Suprapubic skin (tissue), 3 donors: ENCODE results near the gene BLTP3A.

Experiments used
- EP300 ChIP-seq: sonication (generic); formaldehyde crosslinking; IDR thresholded peaks from one replicate; pipeline ENCODE4 v1.6.1; 2017; ENCODE audit warnings: antibody characterized with exemption
- POLR2A ChIP-seq, 2 donors: fragments of 450-650 bp; IDR thresholded peaks; one replicate each; pipeline ENCODE4 v1.6.1; 2017; ENCODE audit warnings: antibody characterized with exemption in 2 of 2, mild to moderate bottlenecking in 2 of 2, moderate library complexity in 2 of 2
- TF ChIP-seq, protein P1 (sequence below), 2 donors: fragments of 200-600 bp in 1 of 2; fragments of 450-650 bp in 1 of 2; sonication (generic) in 1 of 2; IDR thresholded peaks; one replicate each; pipeline ENCODE4 v1.5.1; 2016 to 2019; ENCODE audit warnings: antibody characterized with exemption in 2 of 2, mild to moderate bottlenecking in 1 of 2, moderate library complexity in 1 of 2

DNA sequence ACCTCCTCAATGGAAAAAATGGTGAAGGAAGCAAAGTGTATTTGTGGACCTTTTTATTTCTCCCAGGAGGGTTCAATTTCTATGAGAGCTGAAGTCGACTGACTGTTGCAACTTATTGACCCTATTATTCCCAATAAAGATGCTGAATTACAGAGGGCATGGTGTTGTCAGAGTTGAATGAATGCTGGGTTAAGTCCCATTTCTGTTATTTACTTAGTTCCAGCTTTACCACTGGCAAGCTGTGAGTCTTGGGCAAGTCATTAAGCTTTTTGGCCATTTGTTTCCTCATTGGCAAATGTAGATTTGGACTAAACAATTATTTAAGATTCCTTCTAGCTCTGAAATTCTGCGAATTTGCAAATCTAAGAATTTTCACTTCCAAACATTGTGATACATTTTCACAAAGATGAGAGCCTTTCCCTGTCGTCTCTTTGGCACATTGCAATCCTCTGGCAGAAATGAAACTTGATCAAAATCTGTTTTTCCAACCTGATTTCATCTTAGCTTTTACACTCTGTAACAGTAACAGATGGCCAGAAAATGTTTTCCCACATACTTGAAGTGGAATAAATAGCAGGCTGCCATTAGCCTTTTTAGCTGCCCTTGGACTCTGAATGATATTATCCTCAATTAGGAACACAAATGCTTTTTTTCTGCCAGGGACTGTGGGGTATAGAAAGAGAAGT lies 21.3 kb downstream of the BLTP3A start:
- TF ChIP-seq, protein P1, sequence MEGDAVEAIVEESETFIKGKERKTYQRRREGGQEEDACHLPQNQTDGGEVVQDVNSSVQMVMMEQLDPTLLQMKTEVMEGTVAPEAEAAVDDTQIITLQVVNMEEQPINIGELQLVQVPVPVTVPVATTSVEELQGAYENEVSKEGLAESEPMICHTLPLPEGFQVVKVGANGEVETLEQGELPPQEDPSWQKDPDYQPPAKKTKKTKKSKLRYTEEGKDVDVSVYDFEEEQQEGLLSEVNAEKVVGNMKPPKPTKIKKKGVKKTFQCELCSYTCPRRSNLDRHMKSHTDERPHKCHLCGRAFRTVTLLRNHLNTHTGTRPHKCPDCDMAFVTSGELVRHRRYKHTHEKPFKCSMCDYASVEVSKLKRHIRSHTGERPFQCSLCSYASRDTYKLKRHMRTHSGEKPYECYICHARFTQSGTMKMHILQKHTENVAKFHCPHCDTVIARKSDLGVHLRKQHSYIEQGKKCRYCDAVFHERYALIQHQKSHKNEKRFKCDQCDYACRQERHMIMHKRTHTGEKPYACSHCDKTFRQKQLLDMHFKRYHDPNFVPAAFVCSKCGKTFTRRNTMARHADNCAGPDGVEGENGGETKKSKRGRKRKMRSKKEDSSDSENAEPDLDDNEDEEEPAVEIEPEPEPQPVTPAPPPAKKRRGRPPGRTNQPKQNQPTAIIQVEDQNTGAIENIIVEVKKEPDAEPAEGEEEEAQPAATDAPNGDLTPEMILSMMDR (IDR thresholded peaks at IDR 0.05): no peak
- TF ChIP-seq POLR2A (IDR thresholded peaks at IDR 0.05) (no peak), EP300 (no peak)
